Fibroblast of upper back skin (primary cell): ENCODE results near the gene DHRS9.
"Not testable (repeated sequence)": the region's sequence is repeated elsewhere in the genome, so short reads cannot be mapped to it uniquely, and the experiment has no call there.

Experiments
- DNase-seq: peaks from one replicate; pipeline ENCODE4 v3.0.0-alpha.2; 2013

DHRS9 gene

GRCh38 chr2:169104848-169105247 lies 35.5 kb downstream of the DHRS9 start:
- no peak for DNase-seq

GRCh38 chr2:169105476-169105875 lies 36.1 kb downstream of the DHRS9 start:
- no peak for DNase-seq

- DNase-seq, result no peak
These were observed 36.8 kb downstream of the DHRS9 start for GRCh38 chr2:169106134-169106533.

GRCh38 chr2:169106563-169107545 lies 37.5 kb downstream of the DHRS9 start:
- DNase-seq, result no peak

GRCh38 chr2:169107645-169108044 lies 38.3 kb downstream of the DHRS9 start:
- DNase-seq, result no peak

- DNase-seq, result no peak
These were observed 38.9 kb downstream of the DHRS9 start for GRCh38 chr2:169108099-169108884.

- DNase-seq, result peak; percentile 64
These were observed 40.4 kb downstream of the DHRS9 start for GRCh38 chr2:169109502-169110409.

GRCh38 chr2:169110419-169110818 lies 41.1 kb downstream of the DHRS9 start:
- DNase-seq, result no peak

- DNase-seq, result no peak
These were observed 41.6 kb downstream of the DHRS9 start for GRCh38 chr2:169110916-169111315.

GRCh38 chr2:169112841-169113240 lies 43.5 kb downstream of the DHRS9 start:
- DNase-seq, result no peak

- no peak for DNase-seq
These were observed 44.7 kb downstream of the DHRS9 start for GRCh38 chr2:169114056-169114455.

GRCh38 chr2:169116327-169116726 lies 47.0 kb downstream of the DHRS9 start:
- DNase-seq, result no peak

- no peak for DNase-seq
These were observed 47.6 kb downstream of the DHRS9 start for GRCh38 chr2:169116993-169117392.

- no peak for DNase-seq
These were observed 48.7 kb downstream of the DHRS9 start for GRCh38 chr2:169118060-169118459.

GRCh38 chr2:169119123-169119760 lies 49.9 kb downstream of the DHRS9 start:
- no peak for DNase-seq

- DNase-seq, result no peak
These were observed 50.5 kb downstream of the DHRS9 start for GRCh38 chr2:169119851-169120250.

- DNase-seq, result no peak
These were observed 60.4 kb downstream of the DHRS9 start for GRCh38 chr2:169129703-169130243.

GRCh38 chr2:169131587-169132512 lies 62.5 kb downstream of the DHRS9 start:
- DNase-seq, result peak; percentile 48

- DNase-seq, result not testable (repeated sequence)
These were observed 64.9 kb downstream of the DHRS9 start for GRCh38 chr2:169134272-169134671.

- DNase-seq, result not testable (repeated sequence)
These were observed 67.1 kb downstream of the DHRS9 start for GRCh38 chr2:169136428-169136827.
